ENCODE measurements around the gene ZNF536.

ZNF536 gene

GRCh38 chr19:30519607-30520205, 147.5 kb downstream of the ZNF536 start:
- in situ Hi-C loops (cut with MboI; ENCODE audit: low sequenced_read_pairs) = no loop called here

DNA sequence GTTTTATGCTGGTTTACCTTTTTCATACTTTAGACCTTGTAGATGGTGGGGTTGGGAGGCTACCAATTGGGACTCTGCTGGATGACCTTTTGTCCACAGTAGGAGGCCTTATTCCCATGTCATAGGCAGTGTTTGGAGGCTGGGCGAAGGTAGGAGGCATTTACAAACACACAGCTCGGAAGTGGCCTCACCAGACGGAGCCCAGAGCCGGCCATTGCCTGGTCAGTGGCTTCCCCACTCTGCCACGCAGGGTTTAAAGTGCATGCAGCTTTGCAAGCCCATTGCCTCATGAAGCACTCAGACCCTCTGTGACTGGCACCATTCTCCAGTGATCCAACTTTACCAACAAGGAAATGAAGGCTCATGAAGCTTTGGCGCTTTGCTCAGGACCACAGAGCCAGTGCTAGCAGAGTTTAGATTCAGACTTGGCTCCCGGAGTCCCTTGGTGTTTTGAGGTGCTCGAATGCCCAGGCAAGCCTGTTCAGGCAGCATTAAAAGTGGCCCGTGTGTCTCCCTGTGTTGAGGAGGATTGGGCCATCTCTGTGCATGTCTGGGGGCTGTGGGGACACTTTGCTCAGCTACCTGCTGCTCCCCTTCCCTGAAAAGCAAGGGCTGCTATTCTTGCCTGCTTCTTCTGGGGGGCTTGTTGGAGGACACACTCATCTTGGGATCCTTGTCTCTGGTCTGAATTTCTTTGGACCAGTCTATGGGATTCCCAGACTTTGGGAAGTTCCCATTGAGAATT, 148.7 kb downstream of the ZNF536 start:
- in situ Hi-C loops (cut with MboI; ENCODE audit: low sequenced_read_pairs) = no loop called here

GRCh38 chr19:30521937-30522336, 149.8 kb downstream of the ZNF536 start:
- in situ Hi-C loops (cut with MboI; ENCODE audit: low sequenced_read_pairs) = no loop called here

- in situ Hi-C loops (cut with MboI; ENCODE audit: low sequenced_read_pairs) = no loop called here
Observed at GRCh38 chr19:30522341-30522740, 150.2 kb downstream of the ZNF536 start.

DNA sequence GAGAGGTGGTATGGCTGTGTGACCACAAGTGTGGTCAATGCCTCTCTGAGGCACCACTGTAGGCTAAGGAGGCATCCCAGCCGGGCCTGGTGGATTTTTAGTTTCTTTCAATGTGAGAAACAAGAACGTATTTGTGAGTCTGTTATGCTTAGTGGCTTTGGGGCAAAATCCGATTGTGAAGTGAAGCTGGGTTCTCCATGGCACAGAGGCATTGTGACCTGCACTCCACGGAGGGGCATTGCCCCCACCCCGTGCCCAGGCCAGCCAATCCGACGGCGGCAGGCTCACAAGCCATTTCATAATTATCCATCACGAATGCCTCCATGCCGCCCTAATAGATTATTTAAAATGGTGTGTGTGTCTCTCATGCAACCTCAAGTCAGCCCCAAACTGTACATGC, 151.6 kb downstream of the ZNF536 start:
- in situ Hi-C loops (cut with MboI; ENCODE audit: low sequenced_read_pairs) = no loop called here

DNA sequence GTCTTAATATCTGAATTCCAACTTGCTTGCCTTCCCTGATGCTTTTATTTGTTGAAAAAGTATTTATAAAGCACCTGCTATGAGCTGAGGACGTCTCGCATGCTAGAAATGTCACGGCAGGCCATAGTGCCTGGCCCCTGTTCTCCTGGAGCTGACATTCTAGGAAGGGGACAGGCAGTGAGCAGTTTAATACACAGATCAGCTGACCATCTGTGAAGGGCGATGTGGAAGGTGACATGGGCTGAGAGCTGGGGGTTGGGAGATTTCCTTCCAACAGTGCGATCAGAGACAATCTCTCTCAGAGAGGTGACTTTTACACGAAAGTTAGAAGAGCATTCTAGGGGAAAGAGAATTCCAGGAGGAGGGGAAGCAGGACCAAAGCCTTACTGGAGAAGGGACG, 153.2 kb downstream of the ZNF536 start:
- in situ Hi-C loops (cut with MboI; ENCODE audit: low sequenced_read_pairs) = no loop called here

DNA sequence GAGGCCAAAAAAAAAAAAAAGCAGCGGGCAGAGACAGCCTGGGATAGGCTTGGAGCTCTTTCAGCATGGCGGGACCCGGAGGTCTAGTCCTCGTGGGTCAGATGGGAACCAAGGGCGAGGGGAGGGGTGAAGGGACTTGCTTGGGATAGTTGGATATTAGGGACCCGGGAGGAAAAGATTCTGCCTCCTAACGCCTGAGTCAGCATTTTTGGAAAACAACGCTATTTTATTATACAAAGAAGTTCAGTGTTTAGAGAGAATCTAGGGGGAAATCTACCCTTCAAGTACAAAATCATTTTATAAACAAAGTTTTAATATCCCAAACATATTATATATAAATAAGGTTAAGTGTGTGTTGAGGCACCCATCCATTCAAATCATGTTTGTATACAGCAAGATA, 156.7 kb downstream of the ZNF536 start:
- in situ Hi-C loops (cut with MboI; ENCODE audit: low sequenced_read_pairs) = no loop called here

- in situ Hi-C loops (cut with MboI; ENCODE audit: low sequenced_read_pairs) = no loop called here
Observed at GRCh38 chr19:30529876-30530275, 157.7 kb downstream of the ZNF536 start.

DNA sequence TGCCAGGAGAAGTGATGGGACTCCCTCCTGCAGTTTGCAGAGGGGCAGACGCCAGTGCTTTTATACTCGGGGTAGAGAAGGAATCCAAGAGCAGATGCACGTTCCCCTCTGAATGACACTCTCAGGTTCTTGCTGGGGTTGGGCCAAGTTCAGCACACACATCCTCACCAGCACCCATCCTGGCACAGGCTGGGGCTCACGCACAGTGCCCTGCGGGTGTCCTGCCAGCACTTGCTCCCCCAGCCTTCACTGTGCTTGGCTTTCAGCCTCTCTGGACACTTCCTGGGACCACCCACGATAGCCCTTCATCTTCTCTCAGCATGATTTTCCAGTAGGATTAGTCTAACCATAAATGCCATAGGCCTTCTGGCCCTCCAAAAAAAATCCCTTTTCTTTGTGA, 158.6 kb downstream of the ZNF536 start:
- in situ Hi-C loops (cut with MboI; ENCODE audit: low sequenced_read_pairs) = no loop called here

DNA sequence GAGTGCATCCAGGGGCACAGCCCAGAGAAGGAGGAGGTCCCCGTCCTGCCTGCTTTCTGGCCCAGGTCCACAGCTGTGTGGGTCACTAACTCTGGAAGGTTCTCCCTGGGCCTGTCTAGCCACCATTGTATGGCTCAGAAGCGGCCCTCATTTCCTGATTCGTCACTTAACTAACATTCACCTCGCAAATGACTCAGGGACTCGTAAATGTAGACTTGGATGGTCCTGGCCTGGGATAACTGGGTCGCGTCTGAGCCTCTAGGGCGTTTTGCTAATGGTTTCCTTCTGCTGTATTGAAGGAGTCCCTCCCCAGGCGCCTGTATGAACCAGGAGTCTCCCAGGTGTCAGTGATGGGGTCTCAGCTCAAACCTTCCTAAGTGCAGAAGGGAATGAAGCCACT, 162.8 kb downstream of the ZNF536 start:
- in situ Hi-C loops (cut with MboI; ENCODE audit: low sequenced_read_pairs) = no loop called here

- in situ Hi-C loops (cut with MboI; ENCODE audit: low sequenced_read_pairs) = no loop called here
Observed at GRCh38 chr19:30536975-30537374, 164.8 kb downstream of the ZNF536 start.

GRCh38 chr19:30539315-30539714, 167.1 kb downstream of the ZNF536 start:
- in situ Hi-C loops (cut with MboI; ENCODE audit: low sequenced_read_pairs) = no loop called here

DNA sequence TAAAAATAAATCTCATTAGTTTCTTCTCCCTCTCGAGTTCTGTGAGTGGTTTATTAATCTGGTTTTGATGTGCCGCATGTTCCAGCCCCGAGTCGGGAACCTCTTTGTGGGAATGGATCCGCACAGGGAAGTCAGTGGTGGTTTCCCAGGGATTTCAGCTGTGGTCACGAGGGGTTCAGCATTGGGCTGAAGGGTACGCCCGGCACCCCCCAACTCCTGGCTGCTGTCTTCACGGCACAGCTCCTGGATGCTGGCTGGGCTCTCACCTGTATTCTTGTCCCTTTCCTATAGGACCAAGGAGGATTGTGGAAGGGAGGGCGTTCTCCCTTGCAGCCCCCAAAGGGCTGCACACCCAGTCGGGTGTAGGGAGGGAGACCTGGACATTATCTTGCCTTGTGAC, 167.8 kb downstream of the ZNF536 start:
- in situ Hi-C loops (cut with MboI; ENCODE audit: low sequenced_read_pairs) = no loop called here

GRCh38 chr19:30540761-30541160, 168.6 kb downstream of the ZNF536 start:
- in situ Hi-C loops (cut with MboI; ENCODE audit: low sequenced_read_pairs) = no loop called here

- in situ Hi-C loops (cut with MboI; ENCODE audit: low sequenced_read_pairs) = no loop called here
Observed at GRCh38 chr19:30541575-30541974, 169.4 kb downstream of the ZNF536 start.

DNA sequence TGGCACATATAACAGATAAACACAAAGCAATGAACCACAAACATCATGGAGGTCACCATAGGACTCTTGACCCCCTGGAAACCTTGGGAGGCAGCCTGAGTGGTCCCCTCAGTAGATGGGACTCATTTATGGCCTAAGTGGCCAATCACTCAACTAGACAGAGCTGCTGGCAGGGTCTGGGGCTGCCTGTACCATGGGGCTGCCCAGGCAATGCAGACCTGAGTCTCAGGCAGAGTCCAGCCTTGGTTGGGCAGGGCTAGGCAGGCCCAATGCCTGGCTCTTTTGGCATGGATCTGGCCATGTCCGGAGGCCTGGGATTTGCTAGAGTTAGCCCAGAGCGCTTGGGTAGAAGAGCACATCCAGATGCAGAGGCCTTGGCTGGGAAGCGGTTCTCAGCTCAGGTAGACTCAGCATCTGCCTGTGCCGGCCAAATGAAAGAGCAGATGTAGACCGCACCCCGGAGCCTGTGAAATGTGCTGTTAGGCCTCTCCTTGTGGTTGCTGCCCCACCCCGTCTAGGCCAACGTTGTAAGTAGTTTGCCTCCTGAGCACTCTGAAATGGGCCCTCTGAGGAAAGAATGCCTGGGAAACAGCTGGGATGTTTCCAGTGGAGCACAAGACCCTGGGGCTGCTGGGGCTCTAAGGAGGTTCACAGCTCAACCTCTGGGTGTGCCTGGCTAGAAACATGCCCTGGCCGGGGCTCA, 171.2 kb downstream of the ZNF536 start:
- in situ Hi-C loops (cut with MboI; ENCODE audit: low sequenced_read_pairs) = no loop called here

GRCh38 chr19:30545752-30546151, 173.6 kb downstream of the ZNF536 start:
- in situ Hi-C loops (cut with MboI; ENCODE audit: low sequenced_read_pairs) = no loop called here

DNA sequence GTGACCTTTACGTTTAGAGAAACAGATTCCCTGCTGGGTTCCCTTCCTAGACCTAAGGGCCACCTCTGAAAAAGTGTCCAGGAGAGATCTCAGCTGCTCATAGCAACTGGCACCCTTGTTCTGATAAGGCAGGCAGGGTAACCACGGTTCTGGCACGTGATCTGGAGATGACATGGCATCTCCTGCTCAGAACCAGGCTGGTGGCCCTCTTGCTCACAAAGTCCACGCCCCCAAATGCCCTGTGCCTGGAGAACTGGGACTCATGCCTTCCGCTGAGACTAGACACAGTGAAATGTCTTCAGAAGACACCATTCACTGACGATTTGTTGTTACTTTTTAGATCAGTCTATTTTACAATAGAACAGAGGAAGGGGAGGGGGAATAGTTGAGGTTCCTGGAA, 174.1 kb downstream of the ZNF536 start:
- in situ Hi-C loops (cut with MboI; ENCODE audit: low sequenced_read_pairs) = no loop called here

DNA sequence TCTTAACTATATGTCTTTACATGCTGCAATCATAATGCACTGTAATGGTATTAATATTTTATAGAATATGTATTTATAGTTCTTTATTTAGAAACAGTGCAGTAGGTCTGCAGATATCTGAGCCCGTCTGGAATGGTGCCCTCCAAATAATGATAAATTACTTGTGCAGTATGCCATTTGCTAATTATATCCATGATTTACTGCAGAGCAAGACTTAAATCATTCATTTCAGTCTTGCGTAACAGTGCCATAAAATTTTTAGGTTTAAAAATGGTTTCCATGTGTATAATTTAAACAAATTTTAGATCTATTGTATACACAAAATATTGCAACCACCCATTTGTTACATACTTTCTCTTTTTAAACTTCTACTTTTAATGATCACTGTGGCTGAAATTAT, 175.1 kb downstream of the ZNF536 start:
- in situ Hi-C loops (cut with MboI; ENCODE audit: low sequenced_read_pairs) = no loop called here

DNA sequence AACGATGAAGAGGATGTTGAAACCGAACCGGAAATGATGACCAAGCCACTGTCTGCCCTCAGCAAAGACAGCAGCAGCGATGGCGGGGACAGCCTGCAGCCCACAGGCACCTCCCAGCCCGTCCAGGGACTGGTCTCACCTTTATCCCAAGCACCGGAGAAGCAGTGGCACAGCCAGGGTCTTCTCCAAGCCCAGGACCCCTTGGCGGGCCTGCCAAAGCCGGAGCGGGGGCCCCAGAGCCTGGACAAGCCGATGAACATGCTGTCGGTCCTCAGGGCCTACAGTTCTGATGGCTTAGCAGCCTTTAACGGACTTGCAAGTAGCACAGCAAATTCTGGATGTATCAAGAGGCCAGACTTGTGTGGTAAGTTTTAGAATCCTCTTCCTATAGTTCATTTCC, 177.0 kb downstream of the ZNF536 start:
- in situ Hi-C loops (cut with MboI; ENCODE audit: low sequenced_read_pairs) = no loop called here

DNA sequence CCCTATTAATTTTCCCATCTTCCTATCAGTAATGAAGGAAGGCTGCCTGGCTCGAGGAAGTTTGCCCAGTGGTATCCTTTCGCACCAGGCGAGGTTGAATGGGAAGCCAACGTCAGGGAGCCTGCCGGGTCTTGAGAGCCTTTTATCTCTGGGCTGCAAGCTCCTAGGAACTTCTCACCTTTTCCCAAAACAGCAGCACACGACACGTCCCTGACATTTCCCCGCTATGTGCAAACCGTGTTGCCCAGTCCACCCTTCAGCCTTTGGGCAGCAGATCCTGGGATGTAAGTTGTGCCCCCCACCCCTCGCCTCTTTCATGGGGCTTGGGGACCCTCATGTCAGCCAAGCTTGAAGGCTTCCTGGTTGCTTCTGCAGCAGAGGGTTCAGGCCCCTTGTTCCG, 179.1 kb downstream of the ZNF536 start:
- in situ Hi-C loops (cut with MboI; ENCODE audit: low sequenced_read_pairs) = no loop called here

GRCh38 chr19:30552593-30552992, 180.4 kb downstream of the ZNF536 start:
- in situ Hi-C loops (cut with MboI; ENCODE audit: low sequenced_read_pairs) = no loop called here

Data from hTERT RPE-1 (cell line).